Neural progenitor cell (in vitro differentiated cells): Measurements from ENCODE around the gene EGFLAM.

Source experiments
- EZH2 ChIP-seq: fragments of 200-600 bp; sonication (generic); IDR thresholded peaks from 2 replicates; pipeline ENCODE4 v1.6.1; 2017; ENCODE audit warnings: antibody characterized with exemption, mild to moderate bottlenecking, moderate library complexity
- EZH2phosphoT487 ChIP-seq: fragments of 200-600 bp; sonication (generic); IDR thresholded peaks from 2 replicates; pipeline ENCODE4 v1.6.1; 2017; ENCODE audit warnings: antibody characterized with exemption
- TF ChIP-seq, protein P1 (sequence below): fragments of 200-600 bp; sonication (generic); IDR thresholded peaks from 2 replicates; pipeline ENCODE4 v1.5.1; 2017; ENCODE audit warnings: antibody characterized with exemption, mild to moderate bottlenecking

DNA sequence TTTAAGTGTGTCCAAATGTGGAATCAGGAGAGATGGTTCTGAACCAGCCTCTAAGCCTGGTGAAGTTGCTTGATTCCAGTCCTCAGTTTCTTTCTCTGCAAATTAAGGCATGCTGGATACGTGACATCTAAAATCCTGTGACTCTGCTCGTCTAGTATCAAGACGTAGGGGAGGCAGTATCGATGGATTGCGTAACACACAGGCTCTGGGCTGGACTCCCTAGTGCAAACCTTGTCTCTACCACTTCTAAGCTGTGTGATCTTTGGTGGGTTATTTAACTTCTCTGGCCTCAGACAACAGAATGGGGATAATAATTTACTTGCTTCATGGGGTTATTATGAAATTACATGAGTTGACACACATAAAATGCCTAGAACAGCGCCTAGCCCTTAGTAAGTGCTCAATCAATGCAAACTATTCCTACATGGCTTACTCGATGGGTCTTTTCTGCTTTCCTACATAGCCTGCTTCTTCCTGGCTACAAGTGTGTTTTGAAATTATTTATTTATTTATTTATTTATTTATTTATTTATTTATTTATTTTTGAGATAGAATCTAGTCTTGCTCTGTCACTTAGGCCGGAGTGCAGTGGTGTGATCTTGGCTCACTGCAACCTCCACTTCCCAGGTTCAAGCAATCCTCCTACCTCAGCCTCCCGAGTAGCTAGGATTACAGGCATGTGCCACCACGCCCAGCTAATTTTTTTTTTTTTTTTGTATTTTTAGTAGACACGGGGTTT lies 102.1 kb downstream of the EGFLAM start:
- TF ChIP-seq, protein P1, sequence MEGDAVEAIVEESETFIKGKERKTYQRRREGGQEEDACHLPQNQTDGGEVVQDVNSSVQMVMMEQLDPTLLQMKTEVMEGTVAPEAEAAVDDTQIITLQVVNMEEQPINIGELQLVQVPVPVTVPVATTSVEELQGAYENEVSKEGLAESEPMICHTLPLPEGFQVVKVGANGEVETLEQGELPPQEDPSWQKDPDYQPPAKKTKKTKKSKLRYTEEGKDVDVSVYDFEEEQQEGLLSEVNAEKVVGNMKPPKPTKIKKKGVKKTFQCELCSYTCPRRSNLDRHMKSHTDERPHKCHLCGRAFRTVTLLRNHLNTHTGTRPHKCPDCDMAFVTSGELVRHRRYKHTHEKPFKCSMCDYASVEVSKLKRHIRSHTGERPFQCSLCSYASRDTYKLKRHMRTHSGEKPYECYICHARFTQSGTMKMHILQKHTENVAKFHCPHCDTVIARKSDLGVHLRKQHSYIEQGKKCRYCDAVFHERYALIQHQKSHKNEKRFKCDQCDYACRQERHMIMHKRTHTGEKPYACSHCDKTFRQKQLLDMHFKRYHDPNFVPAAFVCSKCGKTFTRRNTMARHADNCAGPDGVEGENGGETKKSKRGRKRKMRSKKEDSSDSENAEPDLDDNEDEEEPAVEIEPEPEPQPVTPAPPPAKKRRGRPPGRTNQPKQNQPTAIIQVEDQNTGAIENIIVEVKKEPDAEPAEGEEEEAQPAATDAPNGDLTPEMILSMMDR, result no peak
- TF ChIP-seq EZH2 (no peak), EZH2phosphoT487 (no peak)
